Camera-type eye (tissue), 1 donor: ENCODE measurements around the gene ZNF462. TPM values are rescaled to one million over a fixed set of nuclear protein-coding genes. Genes with fewer than 3 reads are reported as not detected.

Source experiments
- total RNA-seq: library from RNA; depleted of rRNA; stranded (reverse); fragments of >200 nt; gene quantifications from one replicate; pipeline ENCODE4 v1.2.3, GENCODE V29; 2014

The ZNF462 gene, protein sequence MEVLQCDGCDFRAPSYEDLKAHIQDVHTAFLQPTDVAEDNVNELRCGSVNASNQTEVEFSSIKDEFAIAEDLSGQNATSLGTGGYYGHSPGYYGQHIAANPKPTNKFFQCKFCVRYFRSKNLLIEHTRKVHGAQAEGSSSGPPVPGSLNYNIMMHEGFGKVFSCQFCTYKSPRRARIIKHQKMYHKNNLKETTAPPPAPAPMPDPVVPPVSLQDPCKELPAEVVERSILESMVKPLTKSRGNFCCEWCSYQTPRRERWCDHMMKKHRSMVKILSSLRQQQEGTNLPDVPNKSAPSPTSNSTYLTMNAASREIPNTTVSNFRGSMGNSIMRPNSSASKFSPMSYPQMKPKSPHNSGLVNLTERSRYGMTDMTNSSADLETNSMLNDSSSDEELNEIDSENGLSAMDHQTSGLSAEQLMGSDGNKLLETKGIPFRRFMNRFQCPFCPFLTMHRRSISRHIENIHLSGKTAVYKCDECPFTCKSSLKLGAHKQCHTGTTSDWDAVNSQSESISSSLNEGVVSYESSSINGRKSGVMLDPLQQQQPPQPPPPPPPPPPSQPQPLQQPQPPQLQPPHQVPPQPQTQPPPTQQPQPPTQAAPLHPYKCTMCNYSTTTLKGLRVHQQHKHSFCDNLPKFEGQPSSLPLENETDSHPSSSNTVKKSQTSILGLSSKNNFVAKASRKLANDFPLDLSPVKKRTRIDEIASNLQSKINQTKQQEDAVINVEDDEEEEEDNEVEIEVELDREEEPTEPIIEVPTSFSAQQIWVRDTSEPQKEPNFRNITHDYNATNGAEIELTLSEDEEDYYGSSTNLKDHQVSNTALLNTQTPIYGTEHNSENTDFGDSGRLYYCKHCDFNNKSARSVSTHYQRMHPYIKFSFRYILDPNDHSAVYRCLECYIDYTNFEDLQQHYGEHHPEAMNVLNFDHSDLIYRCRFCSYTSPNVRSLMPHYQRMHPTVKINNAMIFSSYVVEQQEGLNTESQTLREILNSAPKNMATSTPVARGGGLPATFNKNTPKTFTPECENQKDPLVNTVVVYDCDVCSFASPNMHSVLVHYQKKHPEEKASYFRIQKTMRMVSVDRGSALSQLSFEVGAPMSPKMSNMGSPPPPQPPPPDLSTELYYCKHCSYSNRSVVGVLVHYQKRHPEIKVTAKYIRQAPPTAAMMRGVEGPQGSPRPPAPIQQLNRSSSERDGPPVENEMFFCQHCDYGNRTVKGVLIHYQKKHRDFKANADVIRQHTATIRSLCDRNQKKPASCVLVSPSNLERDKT (N-terminal part only)
- 85.9 TPM for total RNA-seq

DNA sequence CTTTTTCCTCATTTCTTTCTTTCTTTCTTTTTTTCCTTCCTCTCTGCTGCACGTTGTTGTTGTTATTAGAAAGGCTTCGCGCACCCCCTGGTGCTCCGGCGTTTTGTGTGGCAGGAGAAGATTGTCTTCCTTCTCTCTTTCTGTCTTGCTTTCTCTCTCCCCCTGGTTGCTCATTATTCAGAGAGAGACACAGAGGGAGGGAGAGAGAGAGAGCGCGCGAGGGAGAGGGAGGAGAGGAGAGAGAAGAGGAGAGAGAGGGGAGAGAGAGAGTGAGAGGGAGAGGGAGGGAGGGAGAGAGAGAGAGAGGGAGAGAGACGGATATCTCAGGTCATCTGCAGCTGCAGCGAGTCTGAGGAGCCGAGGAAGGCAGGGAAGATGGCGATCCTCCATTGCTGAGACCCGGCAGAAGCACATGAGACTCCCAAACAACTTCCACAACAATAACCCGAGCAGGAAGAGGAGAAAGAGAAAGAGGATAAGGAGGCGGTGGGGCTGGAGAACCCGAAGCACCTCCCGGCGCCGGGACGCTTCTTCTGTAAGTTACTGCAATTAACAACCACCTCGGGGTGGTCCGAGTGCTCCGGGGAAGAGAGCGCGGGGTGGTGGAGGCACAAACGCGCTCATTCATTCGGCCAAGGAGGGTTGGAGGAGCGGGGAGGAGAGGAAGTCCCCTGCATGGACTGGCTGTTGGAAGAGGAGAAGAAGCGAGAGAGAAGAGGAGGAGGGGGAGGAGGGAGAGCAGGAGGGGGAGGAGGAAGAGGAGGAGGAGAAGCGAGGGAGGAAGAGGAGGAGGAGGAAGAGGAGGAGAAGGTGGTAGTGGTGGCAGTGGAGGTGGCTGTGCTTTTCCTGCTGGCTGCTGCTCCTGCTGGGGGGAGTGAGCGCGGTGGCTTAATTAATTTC, at the start of gene ZNF462:
Gene ZNF462, plus strand, starts transcription at position 346 of the 900 bp plus-strand sequence. CDS start 60,218 bp downstream, outside the sequence.

